ENCODE measurements around the gene E2F3. TPM values are rescaled to one million over a fixed set of nuclear protein-coding genes. Genes with fewer than 3 reads are reported as not detected.
"Not testable (repeated sequence)": the region's sequence is repeated elsewhere in the genome, so short reads cannot be mapped to it uniquely, and the experiment has no call there.

Gene E2F3
- total RNA-seq, 6 experiments from 2014 or later, result 1.1 to 6.3 (median 4.1) TPM

- 100% methylated on average over 4 of the region's 4 CpGs for WGBS (ENCODE audit: insufficient coverage, low coverage, low lambda C conversion rate, missing lambda C conversion rate)
- Histone ChIP-seq H3K27ac (no peak overlapping the region), H3K36me3 (no peaks in the 10 kb centered on the region), H3K4me1 (no peaks in the 10 kb centered on the region), H3K4me3 (no peak overlapping the region), H3K9me3 (no peaks in the 10 kb centered on the region), H3K27me3 (no peaks in the 10 kb centered on the region)
- DNase-seq (no peak), ATAC-seq (no peak)
- TF ChIP-seq POLR2A (IDR thresholded peaks at IDR 0.05) (no peak), CTCF (IDR thresholded peaks at IDR 0.05) (no peak)
- intact Hi-C loops (cut with DNase I), result no loop called here
These were observed 63.2 kb downstream of the E2F3 start for GRCh38 chr6:20464847-20465246.

- H3K9me3 ChIP-seq; intact Hi-C loops (cut with DNase I); ATAC-seq; H3K4me3 ChIP-seq; H3K27me3 ChIP-seq; H3K4me1 ChIP-seq; H3K27ac ChIP-seq; H3K36me3 ChIP-seq; DNase-seq: not testable (repeated sequence)
- WGBS (ENCODE audit: insufficient coverage, low coverage, low lambda C conversion rate, missing lambda C conversion rate), result 97% methylated on average over 4 of the region's 4 CpGs
These were observed 63.9 kb downstream of the E2F3 start for GRCh38 chr6:20465616-20466015.

- Histone ChIP-seq H3K4me3 (no peak overlapping the region), H3K27ac (no peak overlapping the region), H3K4me1 (no peaks in the 10 kb centered on the region), H3K9me3 (no peaks in the 10 kb centered on the region), H3K36me3 (no peaks in the 10 kb centered on the region), H3K27me3 (no peaks in the 10 kb centered on the region)
- ATAC-seq, result no peak
- WGBS (ENCODE audit: insufficient coverage, low coverage, low lambda C conversion rate, missing lambda C conversion rate), result 75% methylated on average over 4 of the region's 4 CpGs
- TF ChIP-seq POLR2A (IDR thresholded peaks at IDR 0.05) (no peak), CTCF (IDR thresholded peaks at IDR 0.05) (no peak)
- intact Hi-C loops (cut with DNase I), result no loop called here
- DNase-seq, result no peak
These were observed 65.8 kb downstream of the E2F3 start for GRCh38 chr6:20467437-20467836.

- Histone ChIP-seq H3K36me3 (no peaks in the 10 kb centered on the region), H3K9me3 (no peaks in the 10 kb centered on the region), H3K27me3 (no peaks in the 10 kb centered on the region), H3K4me3 (no peak overlapping the region), H3K4me1 (no peaks in the 10 kb centered on the region), H3K27ac (no peak overlapping the region)
- intact Hi-C loops (cut with DNase I), result no loop called here
- TF ChIP-seq CTCF (IDR thresholded peaks at IDR 0.05), result no peak
- TF ChIP-seq POLR2A (IDR thresholded peaks at IDR 0.05), result no peak
- no peak for ATAC-seq
- DNase-seq, result no peak
- 81% methylated on average over 4 of the region's 7 CpGs for WGBS (ENCODE audit: insufficient coverage, low coverage, low lambda C conversion rate, missing lambda C conversion rate)
These were observed 66.5 kb downstream of the E2F3 start for GRCh38 chr6:20468209-20468608.

GRCh38 chr6:20472748-20473147 lies 71.1 kb downstream of the E2F3 start:
- Histone ChIP-seq H3K4me3 (no peak overlapping the region), H3K27ac (no peak overlapping the region), H3K36me3 (no peaks in the 10 kb centered on the region), H3K27me3 (no peaks in the 10 kb centered on the region), H3K9me3 (no peaks in the 10 kb centered on the region), H3K4me1 (no peaks in the 10 kb centered on the region)
- TF ChIP-seq CTCF (IDR thresholded peaks at IDR 0.05) (no peak), POLR2A (IDR thresholded peaks at IDR 0.05) (no peak)
- WGBS (ENCODE audit: insufficient coverage, low coverage, low lambda C conversion rate, missing lambda C conversion rate), result 83% methylated on average over 3 of the region's 3 CpGs
- no peak for ATAC-seq
- no peak for DNase-seq
- intact Hi-C loops (cut with DNase I), result no loop called here

Measured in right lobe of liver (tissue), 6 donors.